ENCODE results near the gene ZNF70.

GRCh38 chr22:23781065-23781464, 30.2 kb upstream of the ZNF70 start:
- TF ChIP-seq, protein P1, sequence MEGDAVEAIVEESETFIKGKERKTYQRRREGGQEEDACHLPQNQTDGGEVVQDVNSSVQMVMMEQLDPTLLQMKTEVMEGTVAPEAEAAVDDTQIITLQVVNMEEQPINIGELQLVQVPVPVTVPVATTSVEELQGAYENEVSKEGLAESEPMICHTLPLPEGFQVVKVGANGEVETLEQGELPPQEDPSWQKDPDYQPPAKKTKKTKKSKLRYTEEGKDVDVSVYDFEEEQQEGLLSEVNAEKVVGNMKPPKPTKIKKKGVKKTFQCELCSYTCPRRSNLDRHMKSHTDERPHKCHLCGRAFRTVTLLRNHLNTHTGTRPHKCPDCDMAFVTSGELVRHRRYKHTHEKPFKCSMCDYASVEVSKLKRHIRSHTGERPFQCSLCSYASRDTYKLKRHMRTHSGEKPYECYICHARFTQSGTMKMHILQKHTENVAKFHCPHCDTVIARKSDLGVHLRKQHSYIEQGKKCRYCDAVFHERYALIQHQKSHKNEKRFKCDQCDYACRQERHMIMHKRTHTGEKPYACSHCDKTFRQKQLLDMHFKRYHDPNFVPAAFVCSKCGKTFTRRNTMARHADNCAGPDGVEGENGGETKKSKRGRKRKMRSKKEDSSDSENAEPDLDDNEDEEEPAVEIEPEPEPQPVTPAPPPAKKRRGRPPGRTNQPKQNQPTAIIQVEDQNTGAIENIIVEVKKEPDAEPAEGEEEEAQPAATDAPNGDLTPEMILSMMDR (IDR thresholded peaks at IDR 0.05): no peak
- TF ChIP-seq POLR2A (IDR thresholded peaks at IDR 0.05; ENCODE audit: low read depth) (no peak), EP300 (IDR thresholded peaks at IDR 0.05) (no peak), POLR2AphosphoS5 (IDR thresholded peaks at IDR 0.05) (no peak)
